Stimulated activated CD4-positive, alpha-beta T cell treated with anti-CD3 and anti-CD28 coated beads, TNF-alpha, amount 100 ng/mL, for 1 hour (primary cell): ENCODE data around the gene PNMA6A.
"Not testable (repeated sequence)": the region's sequence is repeated elsewhere in the genome, so short reads cannot be mapped to it uniquely, and the experiment has no call there.

Experiments
- DNase-seq, 3 donors: peaks; one replicate each; pipeline ENCODE4 v3.0.0-alpha.2; 2020; ENCODE audit warnings: low read depth in 3 of 3, low spot score in 1 of 3

Gene PNMA6A

GRCh38 chrX:153074935-153075334 lies 2.7 kb downstream of the PNMA6A start:
- no peak for DNase-seq

GRCh38 chrX:153075366-153075765 lies 3.1 kb downstream of the PNMA6A start:
- no peak for DNase-seq

GRCh38 chrX:153077437-153078135 lies 5.3 kb downstream of the PNMA6A start:
- not testable (repeated sequence) for DNase-seq

GRCh38 chrX:153083238-153083923 lies 11.1 kb downstream of the PNMA6A start:
- not testable (repeated sequence) for DNase-seq

GRCh38 chrX:153102418-153102817 lies 30.2 kb downstream of the PNMA6A start:
- no peak for DNase-seq

- not testable (repeated sequence) for DNase-seq
These were observed 32.7 kb downstream of the PNMA6A start for GRCh38 chrX:153104959-153105358.

GRCh38 chrX:153106092-153106801 lies 34.0 kb downstream of the PNMA6A start:
- DNase-seq: not testable (repeated sequence)

GRCh38 chrX:153110735-153111134 lies 38.5 kb downstream of the PNMA6A start:
- not testable (repeated sequence) for DNase-seq

- DNase-seq: not testable (repeated sequence)
These were observed 41.6 kb downstream of the PNMA6A start for GRCh38 chrX:153113851-153114250.

GRCh38 chrX:153117754-153118153 lies 45.5 kb downstream of the PNMA6A start:
- not testable (repeated sequence) for DNase-seq

GRCh38 chrX:153120230-153120629 lies 48.0 kb downstream of the PNMA6A start:
- not testable (repeated sequence) for DNase-seq

GRCh38 chrX:153123468-153123867 lies 51.2 kb downstream of the PNMA6A start:
- not testable (repeated sequence) for DNase-seq
